NCI-H460 (cell line): ENCODE measurements around the gene SLITRK5. TPM values are rescaled to one million over a fixed set of nuclear protein-coding genes. Genes with fewer than 3 reads are reported as not detected.

Experiments used
- DNase-seq: peaks from one replicate; pipeline ENCODE4 v3.0.0-alpha.2; 2016; ENCODE audit warnings: low read depth; ENCODE audit errors: extremely low read depth
- polyA plus RNA-seq: library from polyadenylated mRNA; depleted of rRNA; stranded (reverse); fragments of >200 nt; gene quantifications from 2 replicates; pipeline ENCODE4 v1.2.3, GENCODE V29; 2014; cell fraction: nucleus; rRNA removed
- total RNA-seq: library from RNA; depleted of rRNA; stranded (reverse); fragments of >200 nt; shearing (Covaris generic); gene quantifications from 2 replicates; pipeline ENCODE4 v1.2.3, GENCODE V29; 2014; rRNA removed

The SLITRK5 gene
- total RNA-seq = 4.6 and 5.5 TPM in 2 replicates
- polyA plus RNA-seq = 5.6 and 8.1 TPM in 2 replicates

DNA sequence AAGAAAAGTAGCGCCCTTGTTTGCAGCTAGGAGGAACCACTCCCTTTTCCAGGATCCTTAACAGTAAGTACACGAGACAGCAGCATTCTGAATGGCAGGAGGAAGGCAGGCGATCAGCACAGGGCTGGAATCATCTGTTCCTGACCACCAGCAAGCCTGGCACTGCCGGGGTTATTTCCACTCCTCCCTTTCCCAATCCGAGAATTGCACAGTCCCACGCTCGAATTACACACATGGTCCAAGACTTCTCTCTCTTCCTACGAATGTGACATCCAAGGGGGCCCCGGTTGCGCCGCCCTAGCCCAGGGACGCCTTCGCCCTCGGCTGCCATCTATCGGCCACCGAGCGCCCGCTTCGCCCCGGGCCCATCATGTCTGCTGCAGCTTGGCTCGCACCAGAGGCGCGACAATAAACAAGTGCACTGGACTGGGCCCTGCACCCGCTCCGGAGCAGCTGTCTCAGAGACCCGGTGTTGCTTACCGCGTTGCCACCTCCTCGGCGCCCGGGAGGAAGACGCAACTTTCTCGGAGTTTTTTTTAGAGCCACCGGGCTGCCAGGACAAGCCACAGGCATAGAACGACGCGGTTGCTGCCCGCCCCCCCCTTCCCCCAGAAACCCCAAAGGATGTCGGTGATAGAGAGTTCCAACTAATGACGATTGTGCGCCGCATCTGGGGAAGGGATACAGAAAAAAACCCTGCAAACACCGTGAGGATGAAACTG, at the start of gene SLITRK5:
SLITRK5 (plus strand) TSS at position 341 of the 722 bp plus-strand sequence. CDS start 4,018 bp downstream, outside the sequence.
- peak; percentile 92 for DNase-seq

- DNase-seq = no peak
Observed at GRCh38 chr13:87622971-87623370, 48.2 kb upstream of the SLITRK5 start.

DNA sequence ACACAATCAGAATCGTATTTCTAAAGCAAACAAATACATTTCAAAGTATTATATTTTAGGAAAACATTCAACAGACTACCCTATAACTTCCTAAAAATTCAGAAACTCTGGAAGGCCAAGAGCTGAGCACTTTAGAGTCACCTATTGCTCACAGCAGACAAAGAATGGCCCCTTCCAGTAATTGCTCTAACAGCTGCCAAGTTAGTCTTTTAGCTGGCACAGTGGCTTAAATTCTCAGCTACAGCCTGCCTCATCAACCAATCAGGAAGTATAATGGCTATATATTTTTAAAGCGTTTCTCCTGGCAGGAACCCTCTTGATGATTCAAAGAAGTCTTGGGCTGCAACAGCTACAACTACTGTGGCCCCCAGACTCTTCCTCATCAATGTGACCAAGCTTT, 14.9 kb upstream of the SLITRK5 start:
- no peak for DNase-seq

GRCh38 chr13:87661471-87661870, 9.7 kb upstream of the SLITRK5 start:
- no peak for DNase-seq

GRCh38 chr13:87666831-87667230, 4.3 kb upstream of the SLITRK5 start:
- no peak for DNase-seq

- DNase-seq = no peak
Observed at GRCh38 chr13:87667686-87668085, 3.5 kb upstream of the SLITRK5 start.

GRCh38 chr13:87669379-87669978, 1.7 kb upstream of the SLITRK5 start:
- DNase-seq = no peak

DNA sequence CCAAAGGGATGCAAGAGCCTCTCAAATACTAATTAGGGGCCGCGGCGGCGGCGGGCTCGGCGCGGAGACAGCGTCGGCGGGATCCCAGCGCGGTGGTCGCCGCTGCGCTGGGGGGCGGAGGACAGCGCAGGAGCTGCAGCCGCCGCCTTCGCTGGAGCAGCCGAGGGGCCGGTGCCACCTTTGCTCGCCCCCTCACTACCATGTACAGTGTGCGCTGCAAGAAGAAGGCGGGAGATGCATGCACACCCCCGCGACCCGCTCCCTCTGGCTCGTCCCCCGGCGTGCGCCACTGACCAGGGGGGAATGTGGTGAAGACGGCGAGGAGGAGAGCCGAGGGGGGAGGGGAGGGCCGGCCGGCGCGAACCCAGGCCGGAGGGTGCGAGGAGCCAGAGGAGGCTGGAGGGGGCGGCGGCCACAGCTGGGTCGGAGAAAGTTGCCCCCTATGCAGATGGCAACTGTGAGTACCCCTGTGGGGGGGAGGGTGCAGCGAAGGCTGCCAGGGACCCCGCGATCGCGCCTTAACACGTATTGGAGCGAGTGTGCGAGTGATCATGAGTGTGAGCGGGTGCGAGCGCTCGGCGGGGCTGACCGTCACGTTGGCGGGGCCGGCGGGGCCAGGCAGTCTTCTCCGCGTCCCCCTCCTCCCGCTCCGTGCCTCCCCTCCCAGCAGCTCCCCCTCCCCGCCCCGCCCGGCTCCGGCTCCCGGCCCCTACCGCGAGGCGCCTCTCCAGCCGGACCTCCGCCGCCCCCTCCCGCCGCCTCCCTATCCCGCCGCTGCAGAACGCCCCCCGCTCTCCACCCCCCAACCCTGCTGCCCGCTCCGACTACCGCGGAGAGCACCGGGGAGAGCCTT, 808 bp downstream of the SLITRK5 start:
- no peak for DNase-seq

GRCh38 chr13:87674247-87674738, 3.1 kb downstream of the SLITRK5 start:
- no peak for DNase-seq

GRCh38 chr13:87675851-87676250, 4.7 kb downstream of the SLITRK5 start:
- no peak for DNase-seq

DNA sequence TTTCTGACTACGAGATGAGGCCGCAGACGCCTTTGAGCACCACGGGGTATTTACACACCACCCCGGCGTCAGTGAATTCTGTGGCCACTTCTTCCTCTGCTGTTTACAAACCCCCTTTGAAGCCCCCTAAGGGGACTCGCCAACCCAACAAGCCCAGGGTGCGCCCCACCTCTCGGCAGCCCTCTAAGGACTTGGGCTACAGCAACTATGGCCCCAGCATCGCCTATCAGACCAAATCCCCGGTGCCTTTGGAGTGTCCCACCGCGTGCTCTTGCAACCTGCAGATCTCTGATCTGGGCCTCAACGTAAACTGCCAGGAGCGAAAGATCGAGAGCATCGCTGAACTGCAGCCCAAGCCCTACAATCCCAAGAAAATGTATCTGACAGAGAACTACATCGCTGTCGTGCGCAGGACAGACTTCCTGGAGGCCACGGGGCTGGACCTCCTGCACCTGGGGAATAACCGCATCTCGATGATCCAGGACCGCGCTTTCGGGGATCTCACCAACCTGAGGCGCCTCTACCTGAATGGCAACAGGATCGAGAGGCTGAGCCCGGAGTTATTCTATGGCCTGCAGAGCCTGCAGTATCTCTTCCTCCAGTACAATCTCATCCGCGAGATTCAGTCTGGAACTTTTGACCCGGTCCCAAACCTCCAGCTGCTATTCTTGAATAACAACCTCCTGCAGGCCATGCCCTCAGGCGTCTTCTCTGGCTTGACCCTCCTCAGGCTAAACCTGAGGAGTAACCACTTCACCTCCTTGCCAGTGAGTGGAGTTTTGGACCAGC, 5.3 kb downstream of the SLITRK5 start:
- no peak for DNase-seq

- no peak for DNase-seq
Observed at GRCh38 chr13:87677043-87677495, 5.9 kb downstream of the SLITRK5 start.

DNA sequence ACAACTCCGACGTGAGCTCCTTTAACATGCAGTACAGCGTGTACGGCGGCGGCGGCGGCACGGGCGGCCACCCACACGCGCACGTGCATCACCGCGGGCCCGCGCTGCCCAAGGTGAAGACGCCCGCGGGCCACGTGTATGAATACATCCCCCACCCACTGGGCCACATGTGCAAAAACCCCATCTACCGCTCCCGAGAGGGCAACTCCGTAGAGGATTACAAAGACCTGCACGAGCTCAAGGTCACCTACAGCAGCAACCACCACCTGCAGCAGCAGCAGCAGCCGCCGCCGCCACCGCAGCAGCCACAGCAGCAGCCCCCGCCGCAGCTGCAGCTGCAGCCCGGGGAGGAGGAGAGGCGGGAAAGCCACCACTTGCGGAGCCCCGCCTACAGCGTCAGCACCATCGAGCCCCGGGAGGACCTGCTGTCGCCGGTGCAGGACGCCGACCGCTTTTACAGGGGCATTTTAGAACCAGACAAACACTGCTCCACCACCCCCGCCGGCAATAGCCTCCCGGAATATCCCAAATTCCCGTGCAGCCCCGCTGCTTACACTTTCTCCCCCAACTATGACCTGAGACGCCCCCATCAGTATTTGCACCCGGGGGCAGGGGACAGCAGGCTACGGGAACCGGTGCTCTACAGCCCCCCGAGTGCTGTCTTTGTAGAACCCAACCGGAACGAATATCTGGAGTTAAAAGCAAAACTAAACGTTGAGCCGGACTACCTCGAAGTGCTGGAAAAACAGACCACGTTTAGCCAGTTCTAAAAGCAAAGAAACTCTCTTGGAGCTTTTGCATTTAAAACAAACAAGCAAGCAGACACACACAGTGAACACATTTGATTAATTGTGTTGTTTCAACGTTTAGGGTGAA, 6.6 kb downstream of the SLITRK5 start:
- DNase-seq = no peak

DNA sequence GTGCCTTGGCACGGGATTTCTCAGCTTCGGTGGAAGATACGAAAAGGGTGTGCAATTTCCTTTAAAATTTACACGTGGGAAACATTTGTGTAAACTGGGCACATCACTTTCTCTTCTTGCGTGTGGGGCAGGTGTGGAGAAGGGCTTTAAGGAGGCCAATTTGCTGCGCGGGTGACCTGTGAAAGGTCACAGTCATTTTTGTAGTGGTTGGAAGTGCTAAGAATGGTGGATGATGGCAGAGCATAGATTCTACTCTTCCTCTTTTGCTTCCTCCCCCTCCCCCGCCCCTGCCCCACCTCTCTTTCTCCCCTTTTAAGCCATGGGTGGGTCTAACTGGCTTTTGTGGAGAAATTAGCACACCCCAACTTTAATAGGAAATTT, 7.2 kb downstream of the SLITRK5 start:
- no peak for DNase-seq

- DNase-seq = no peak
Observed at GRCh38 chr13:87680298-87680697, 9.1 kb downstream of the SLITRK5 start.

DNA sequence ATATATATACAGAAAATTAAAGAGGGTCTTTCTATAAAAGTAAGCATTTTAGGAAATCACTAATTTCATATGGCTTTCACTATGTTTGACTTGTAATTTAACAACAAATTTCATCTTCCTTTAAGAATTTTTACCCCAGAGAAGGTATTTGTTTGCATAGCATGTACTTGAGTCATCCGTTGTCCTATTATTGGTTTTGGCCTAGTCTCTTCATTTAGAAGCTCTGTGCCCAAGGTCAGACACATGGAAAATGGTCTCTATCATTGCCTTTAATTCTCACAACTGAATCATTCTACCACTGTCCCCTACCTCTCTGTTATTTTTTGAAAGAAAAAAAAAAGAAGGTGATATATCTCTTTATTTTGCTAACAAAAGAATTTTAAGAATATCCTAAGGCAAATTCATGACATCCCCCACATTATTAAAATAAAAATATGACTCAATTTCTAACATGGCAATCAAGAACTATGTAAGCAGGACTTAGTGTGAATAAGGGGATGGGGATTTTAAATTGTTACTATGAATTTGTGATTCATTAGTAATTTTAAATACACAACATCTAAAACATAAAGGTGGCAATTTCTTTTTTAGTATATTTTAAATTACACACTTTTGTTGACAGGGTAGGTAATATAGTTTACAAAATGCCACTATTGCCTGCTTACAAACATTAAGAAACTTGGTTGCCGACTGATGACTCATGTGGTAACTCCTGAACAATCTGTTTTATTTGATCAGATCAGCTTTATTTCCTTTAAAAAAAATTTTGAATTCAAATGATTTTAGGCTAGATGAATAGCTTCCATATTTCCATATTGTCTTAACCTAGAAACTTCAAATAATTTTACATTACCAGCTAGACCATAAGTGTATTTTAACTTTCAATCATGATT, 13.9 kb downstream of the SLITRK5 start:
- no peak for DNase-seq

DNA sequence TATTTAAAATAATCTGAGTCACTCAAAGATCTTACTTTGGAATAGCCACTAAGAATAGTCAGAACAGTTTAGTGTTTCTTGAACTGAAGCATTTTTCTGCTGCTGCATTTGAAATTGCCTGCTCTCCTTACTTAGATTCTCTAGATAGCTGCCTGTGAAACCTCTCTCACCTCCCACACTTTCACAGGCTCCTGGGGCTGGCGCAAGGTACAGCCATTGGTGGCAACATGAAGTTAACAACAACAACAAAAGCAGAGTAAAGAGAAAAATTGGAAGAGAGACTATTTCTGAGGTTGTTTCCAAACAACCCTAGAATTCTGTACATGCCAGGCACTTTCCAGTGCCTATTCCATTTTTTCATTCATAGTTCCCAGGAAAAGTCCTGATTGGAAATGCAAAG, 25.3 kb downstream of the SLITRK5 start:
- no peak for DNase-seq

GRCh38 chr13:87698268-87698667, 27.1 kb downstream of the SLITRK5 start:
- no peak for DNase-seq
